Stimulated activated effector memory CD8-positive, alpha-beta T cell treated with anti-CD3 and anti-CD28 coated beads, Interleukin-12 subunit alpha, Interleukin-12 subunit beta, amount 100 ng/mL, for 72 hours (primary cell): ENCODE results near the gene DISP2.

Source experiments
- ATAC-seq: fragments of 150-1000 bp; cut with Tn5 transposase; 2 replicates; pipeline ENCODE4 v1.10.0; 2021
- DNase-seq, 2 donors: peaks; one replicate each; pipeline ENCODE4 v3.0.0; 2021 to 2022; ENCODE audit warnings: low spot score in 2 of 2
- H3K27ac Mint-ChIP-seq: one replicate; pipeline ENCODE4 v1.8.0; 2022; ENCODE audit warnings: mild to moderate bottlenecking, mixed read lengths
- H3K36me3 Mint-ChIP-seq: one replicate; pipeline ENCODE4 v1.8.0; 2022; ENCODE audit warnings: mild to moderate bottlenecking, mixed read lengths
- H3K4me1 Mint-ChIP-seq: one replicate; pipeline ENCODE4 v1.8.0; 2022; ENCODE audit warnings: mixed read lengths
- H3K4me3 Mint-ChIP-seq: one replicate; pipeline ENCODE4 v1.8.0; 2022; ENCODE audit warnings: mild to moderate bottlenecking, mixed read lengths
- H3K9me3 Mint-ChIP-seq: one replicate; pipeline ENCODE4 v1.8.0; 2022; ENCODE audit warnings: mixed read lengths

DISP2 gene

GRCh38 chr15:40344631-40345120 lies 13.3 kb upstream of the DISP2 start:
- H3K4me1 Mint-ChIP-seq: peaks cover 5% of the 10 kb centered on the region
- DNase-seq (peak; percentile 60 to 84), ATAC-seq (peak; percentile 66)
- H3K9me3 Mint-ChIP-seq: no peaks in the 10 kb centered on the region
- H3K36me3 Mint-ChIP-seq: no peaks in the 10 kb centered on the region
- no peak overlapping the region for H3K4me3 Mint-ChIP-seq
- H3K27ac Mint-ChIP-seq: no peak overlapping the region

- ATAC-seq: no peak
- Mint-ChIP-seq H3K9me3 (no peaks in the 10 kb centered on the region), H3K4me1 (peaks cover 5% of the 10 kb centered on the region), H3K27ac (no peak overlapping the region), H3K4me3 (no peak overlapping the region), H3K36me3 (no peaks in the 10 kb centered on the region)
- DNase-seq: no peak
Measured at GRCh38 chr15:40345225-40345866, 12.7 kb upstream of the DISP2 start.

DNA sequence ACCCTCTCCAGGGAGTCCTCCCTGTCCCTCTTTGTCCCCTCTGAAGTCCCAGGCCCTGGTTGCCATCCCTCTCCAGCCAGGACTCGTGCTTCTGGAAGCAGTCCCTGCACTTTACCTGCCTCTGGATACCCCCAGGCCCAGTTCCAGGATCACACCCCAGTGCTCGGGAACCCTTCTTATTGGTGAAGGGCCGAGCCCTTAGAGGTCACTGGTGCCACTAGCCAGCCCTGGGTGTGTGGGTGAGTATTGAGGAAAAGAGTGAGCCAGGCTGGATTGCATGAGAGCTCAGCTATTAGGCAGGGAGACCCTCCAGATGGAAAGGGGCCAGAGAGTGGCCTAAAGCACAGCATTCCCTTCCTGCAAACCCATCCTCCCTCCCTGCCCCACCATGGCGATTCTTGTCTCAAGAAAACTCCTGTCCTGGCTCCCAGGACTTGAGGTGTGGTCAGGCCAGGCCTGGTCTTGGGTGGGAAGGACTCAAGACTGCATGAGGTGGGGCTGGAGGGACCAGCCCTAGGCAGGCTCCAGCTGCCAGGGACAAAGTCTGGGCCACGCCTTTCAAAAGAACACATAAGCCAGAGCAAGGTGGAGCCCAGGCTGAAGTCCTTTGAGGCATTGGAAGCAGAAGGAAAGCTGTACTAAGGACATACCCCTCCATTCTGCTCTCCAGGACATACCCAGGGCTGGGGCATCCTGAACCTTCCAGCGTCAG lies 12.0 kb upstream of the DISP2 start:
- no peaks in the 10 kb centered on the region for H3K36me3 Mint-ChIP-seq
- DNase-seq: no peak
- peaks cover 5% of the 10 kb centered on the region for H3K4me1 Mint-ChIP-seq
- no peak overlapping the region for H3K27ac Mint-ChIP-seq
- no peak overlapping the region for H3K4me3 Mint-ChIP-seq
- no peak for ATAC-seq
- H3K9me3 Mint-ChIP-seq: no peaks in the 10 kb centered on the region

- ATAC-seq (no peak), DNase-seq (no peak)
- no peak overlapping the region for H3K4me3 Mint-ChIP-seq
- no peaks in the 10 kb centered on the region for H3K36me3 Mint-ChIP-seq
- peaks cover 5% of the 10 kb centered on the region for H3K4me1 Mint-ChIP-seq
- H3K9me3 Mint-ChIP-seq: no peaks in the 10 kb centered on the region
- peak overlapping the region; percentile 30 for H3K27ac Mint-ChIP-seq
Measured at GRCh38 chr15:40346579-40347558, 11.2 kb upstream of the DISP2 start.

- H3K36me3 Mint-ChIP-seq: no peaks in the 10 kb centered on the region
- H3K4me1 Mint-ChIP-seq: peaks cover 5% of the 10 kb centered on the region
- H3K9me3 Mint-ChIP-seq: no peaks in the 10 kb centered on the region
- H3K4me3 Mint-ChIP-seq: no peak overlapping the region
- ATAC-seq: no peak
- peak overlapping the region; percentile 30 for H3K27ac Mint-ChIP-seq
- no peak for DNase-seq
Measured at GRCh38 chr15:40347559-40348473, 10.2 kb upstream of the DISP2 start.

- peaks cover 4% of the 10 kb centered on the region for H3K4me1 Mint-ChIP-seq
- ATAC-seq (no peak), DNase-seq (no peak)
- no peak overlapping the region for H3K4me3 Mint-ChIP-seq
- no peaks in the 10 kb centered on the region for H3K9me3 Mint-ChIP-seq
- H3K27ac Mint-ChIP-seq: peak overlapping the region; percentile 10
- no peaks in the 10 kb centered on the region for H3K36me3 Mint-ChIP-seq
Measured at GRCh38 chr15:40348474-40348870, 9.5 kb upstream of the DISP2 start.

GRCh38 chr15:40349163-40349562 lies 8.9 kb upstream of the DISP2 start:
- Mint-ChIP-seq H3K9me3 (no peaks in the 10 kb centered on the region), H3K4me3 (no peak overlapping the region), H3K27ac (peak overlapping the region; percentile 10), H3K36me3 (no peaks in the 10 kb centered on the region), H3K4me1 (no peaks in the 10 kb centered on the region)
- no peak for DNase-seq
- ATAC-seq: no peak

- Mint-ChIP-seq H3K27ac (no peak overlapping the region), H3K4me1 (no peaks in the 10 kb centered on the region), H3K36me3 (no peaks in the 10 kb centered on the region), H3K9me3 (no peaks in the 10 kb centered on the region), H3K4me3 (no peak overlapping the region)
- ATAC-seq: no peak
- no peak for DNase-seq
Measured at GRCh38 chr15:40352281-40352901, 5.6 kb upstream of the DISP2 start.

GRCh38 chr15:40353697-40354096 lies 4.3 kb upstream of the DISP2 start:
- H3K4me3 Mint-ChIP-seq: no peak overlapping the region
- H3K36me3 Mint-ChIP-seq: peaks cover 6% of the 10 kb centered on the region
- peaks cover 4% of the 10 kb centered on the region for H3K4me1 Mint-ChIP-seq
- no peaks in the 10 kb centered on the region for H3K9me3 Mint-ChIP-seq
- DNase-seq (no peak), ATAC-seq (no peak)
- H3K27ac Mint-ChIP-seq: no peak overlapping the region

GRCh38 chr15:40354408-40355171 lies 3.4 kb upstream of the DISP2 start:
- Mint-ChIP-seq H3K4me1 (peaks cover 11% of the 10 kb centered on the region), H3K9me3 (no peaks in the 10 kb centered on the region), H3K36me3 (peaks cover 8% of the 10 kb centered on the region), H3K4me3 (no peak overlapping the region), H3K27ac (no peak overlapping the region)
- DNase-seq: no peak
- ATAC-seq: no peak

DNA sequence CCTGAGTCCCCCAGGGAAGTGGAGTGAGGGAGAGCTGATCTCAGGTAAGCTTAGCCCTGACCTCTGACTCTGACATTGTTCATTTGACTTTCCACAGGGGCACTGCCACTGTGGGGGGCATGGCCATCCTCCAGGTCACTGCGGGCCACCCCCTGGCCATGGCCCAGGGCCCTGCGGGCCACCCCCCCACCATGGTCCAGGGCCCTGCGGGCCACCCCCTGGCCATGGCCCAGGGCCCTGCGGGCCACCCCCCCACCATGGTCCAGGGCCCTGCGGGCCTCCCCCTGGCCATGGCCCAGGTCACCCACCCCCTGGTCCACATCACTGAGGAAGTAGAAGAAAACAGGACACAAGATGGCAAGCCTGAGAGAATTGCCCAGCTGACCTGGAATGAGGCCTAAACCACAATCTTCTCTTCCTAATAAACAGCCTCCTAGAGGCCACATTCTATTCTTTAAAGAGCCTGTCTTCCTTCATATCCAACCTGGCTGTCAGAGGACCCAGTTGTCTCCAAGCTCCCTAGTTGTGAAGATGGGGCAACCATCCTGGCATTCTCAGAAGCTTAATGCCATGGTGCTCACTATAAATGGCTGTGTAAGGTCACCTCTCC lies 1.9 kb upstream of the DISP2 start:
- no peak for DNase-seq
- no peak overlapping the region for H3K4me3 Mint-ChIP-seq
- H3K36me3 Mint-ChIP-seq: peaks cover 8% of the 10 kb centered on the region
- no peak for ATAC-seq
- H3K9me3 Mint-ChIP-seq: no peaks in the 10 kb centered on the region
- H3K4me1 Mint-ChIP-seq: peaks cover 11% of the 10 kb centered on the region
- H3K27ac Mint-ChIP-seq: no peak overlapping the region

GRCh38 chr15:40357246-40357645 lies 773 bp upstream of the DISP2 start:
- peak overlapping the region; percentile 76 for H3K4me3 Mint-ChIP-seq
- no peak overlapping the region for H3K27ac Mint-ChIP-seq
- ATAC-seq (no peak), DNase-seq (no peak)
- peaks cover 11% of the 10 kb centered on the region for H3K4me1 Mint-ChIP-seq
- H3K36me3 Mint-ChIP-seq: peaks cover 8% of the 10 kb centered on the region
- H3K9me3 Mint-ChIP-seq: no peaks in the 10 kb centered on the region
